HG02623 (cell line): ENCODE results near the gene MON1B.
"Not testable (repeated sequence)": the region's sequence is repeated elsewhere in the genome, so short reads cannot be mapped to it uniquely, and the experiment has no call there.

Experiments used
- ATAC-seq: cut with Tn5 transposase; IDR thresholded peaks from one replicate; pipeline ENCODE4 v1.9.1; 2021; ENCODE audit warnings: moderate library complexity; ENCODE audit not compliant: unreplicated experiment

MON1B gene

GRCh38 chr16:77190478-77191258 is at the start of gene MON1B:
TSS of gene MON1B (plus strand) at chr16:77191190. CDS start at chr16:77191486, 296 bp downstream.
- peak; percentile 97 for ATAC-seq

- no peak for ATAC-seq
Observed at GRCh38 chr16:77143364-77143763, 47.6 kb upstream of the MON1B start.

- ATAC-seq = no peak
Observed at GRCh38 chr16:77148121-77148520, 42.9 kb upstream of the MON1B start.

GRCh38 chr16:77157346-77158058 is 33.5 kb upstream of the MON1B start:
- ATAC-seq = no peak

GRCh38 chr16:77158293-77158692 is 32.7 kb upstream of the MON1B start:
- no peak for ATAC-seq

GRCh38 chr16:77165006-77165405 is 26.0 kb upstream of the MON1B start:
- no peak for ATAC-seq

- not testable (repeated sequence) for ATAC-seq
Observed at GRCh38 chr16:77165536-77166236, 25.3 kb upstream of the MON1B start.

- no peak for ATAC-seq
Observed at GRCh38 chr16:77166726-77167125, 24.3 kb upstream of the MON1B start.

- no peak for ATAC-seq
Observed at GRCh38 chr16:77168901-77169300, 22.1 kb upstream of the MON1B start.

- ATAC-seq = peak; percentile 72
Observed at GRCh38 chr16:77169650-77170236, 21.2 kb upstream of the MON1B start.

- no peak for ATAC-seq
Observed at GRCh38 chr16:77170805-77171204, 20.2 kb upstream of the MON1B start.

- ATAC-seq = peak; percentile 77
Observed at GRCh38 chr16:77171745-77172635, 19.0 kb upstream of the MON1B start.

- no peak for ATAC-seq
Observed at GRCh38 chr16:77172951-77173350, 18.0 kb upstream of the MON1B start.

GRCh38 chr16:77183137-77183536 is 7.9 kb upstream of the MON1B start:
- ATAC-seq = no peak

GRCh38 chr16:77186298-77186697 is 4.7 kb upstream of the MON1B start:
- ATAC-seq = not testable (repeated sequence)

GRCh38 chr16:77190190-77190477 is 856 bp upstream of the MON1B start:
- peak; percentile 0 for ATAC-seq

GRCh38 chr16:77191259-77191969 is 424 bp downstream of the MON1B start:
- no peak for ATAC-seq

- ATAC-seq = no peak
Observed at GRCh38 chr16:77193377-77193776, 2.4 kb downstream of the MON1B start.

GRCh38 chr16:77194295-77195231 is 3.6 kb downstream of the MON1B start:
- no peak for ATAC-seq
